Epithelial cell of proximal tubule (primary cell): ENCODE measurements around the gene CFAP43. TPM values are rescaled to one million over a fixed set of nuclear protein-coding genes. Genes with fewer than 3 reads are reported as not detected.
A peak's percentile ranks its signal among the peaks of the same experiment; 100 is the strongest.

ENCODE experiments used
- DNase-seq: peaks from one replicate; pipeline ENCODE4 v3.0.0-alpha.2; 2011; ENCODE audit warnings: low read depth
- H3K4me3 ChIP-seq: 2 replicates; pipeline ENCODE4 v1.5.1; 2011; ENCODE audit warnings: low read depth, mild to moderate bottlenecking, low read length
- total RNA-seq: library from RNA; depleted of rRNA; stranded (reverse); fragments of >200 nt; gene quantifications from 2 replicates; pipeline ENCODE4 v1.2.3, GENCODE V29; 2015
- TF ChIP-seq, protein P1 (sequence below): conservative IDR thresholded peaks from 2 replicates; pipeline ENCODE4 v1.5.1; 2012; ENCODE audit warnings: low read depth, mild to moderate bottlenecking, low read length

The CFAP43 gene, protein sequence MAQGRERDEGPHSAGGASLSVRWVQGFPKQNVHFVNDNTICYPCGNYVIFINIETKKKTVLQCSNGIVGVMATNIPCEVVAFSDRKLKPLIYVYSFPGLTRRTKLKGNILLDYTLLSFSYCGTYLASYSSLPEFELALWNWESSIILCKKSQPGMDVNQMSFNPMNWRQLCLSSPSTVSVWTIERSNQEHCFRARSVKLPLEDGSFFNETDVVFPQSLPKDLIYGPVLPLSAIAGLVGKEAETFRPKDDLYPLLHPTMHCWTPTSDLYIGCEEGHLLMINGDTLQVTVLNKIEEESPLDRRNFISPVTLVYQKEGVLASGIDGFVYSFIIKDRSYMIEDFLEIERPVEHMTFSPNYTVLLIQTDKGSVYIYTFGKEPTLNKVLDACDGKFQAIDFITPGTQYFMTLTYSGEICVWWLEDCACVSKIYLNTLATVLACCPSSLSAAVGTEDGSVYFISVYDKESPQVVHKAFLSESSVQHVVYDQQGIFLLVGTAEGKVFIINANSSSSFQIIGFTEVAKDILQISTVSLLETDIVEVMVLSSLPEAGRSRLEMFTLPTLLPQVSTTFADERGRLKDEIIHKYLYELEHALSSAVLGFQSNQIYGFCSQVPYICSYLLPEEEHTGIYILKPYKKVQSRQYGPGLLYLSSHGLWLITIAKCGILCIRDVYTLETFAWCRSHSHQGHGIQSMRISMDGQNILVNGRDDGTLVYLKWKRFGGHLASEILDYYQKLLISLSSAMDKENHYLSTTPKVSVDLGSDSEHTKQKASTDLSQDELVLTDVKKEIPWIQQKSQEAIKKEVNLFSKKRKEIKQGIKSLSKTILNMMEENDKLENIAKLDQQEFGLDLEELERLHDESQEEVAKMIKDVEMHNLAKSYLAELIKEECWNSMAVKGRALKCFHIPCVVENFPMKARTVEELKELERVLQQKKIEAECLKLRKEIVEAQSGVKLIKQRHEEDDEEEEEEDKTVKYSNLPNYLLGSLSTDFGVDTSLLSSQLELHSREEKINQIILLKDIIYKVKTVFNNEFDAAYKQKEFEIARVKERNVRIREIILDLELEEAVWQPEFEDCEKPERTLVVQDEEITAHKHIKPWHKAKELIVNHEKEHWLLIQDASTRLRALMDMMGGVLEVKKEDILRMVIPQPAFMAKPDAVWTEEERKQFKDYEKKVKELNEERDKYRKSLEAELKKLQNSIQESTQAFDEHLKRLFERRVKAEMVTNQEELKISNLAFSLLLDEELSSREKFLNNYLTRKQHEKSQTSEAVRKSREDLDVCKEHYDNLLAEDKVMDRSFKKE (N-terminal part only)
- 0.14 and 0.46 TPM in 2 replicates for total RNA-seq

DNA sequence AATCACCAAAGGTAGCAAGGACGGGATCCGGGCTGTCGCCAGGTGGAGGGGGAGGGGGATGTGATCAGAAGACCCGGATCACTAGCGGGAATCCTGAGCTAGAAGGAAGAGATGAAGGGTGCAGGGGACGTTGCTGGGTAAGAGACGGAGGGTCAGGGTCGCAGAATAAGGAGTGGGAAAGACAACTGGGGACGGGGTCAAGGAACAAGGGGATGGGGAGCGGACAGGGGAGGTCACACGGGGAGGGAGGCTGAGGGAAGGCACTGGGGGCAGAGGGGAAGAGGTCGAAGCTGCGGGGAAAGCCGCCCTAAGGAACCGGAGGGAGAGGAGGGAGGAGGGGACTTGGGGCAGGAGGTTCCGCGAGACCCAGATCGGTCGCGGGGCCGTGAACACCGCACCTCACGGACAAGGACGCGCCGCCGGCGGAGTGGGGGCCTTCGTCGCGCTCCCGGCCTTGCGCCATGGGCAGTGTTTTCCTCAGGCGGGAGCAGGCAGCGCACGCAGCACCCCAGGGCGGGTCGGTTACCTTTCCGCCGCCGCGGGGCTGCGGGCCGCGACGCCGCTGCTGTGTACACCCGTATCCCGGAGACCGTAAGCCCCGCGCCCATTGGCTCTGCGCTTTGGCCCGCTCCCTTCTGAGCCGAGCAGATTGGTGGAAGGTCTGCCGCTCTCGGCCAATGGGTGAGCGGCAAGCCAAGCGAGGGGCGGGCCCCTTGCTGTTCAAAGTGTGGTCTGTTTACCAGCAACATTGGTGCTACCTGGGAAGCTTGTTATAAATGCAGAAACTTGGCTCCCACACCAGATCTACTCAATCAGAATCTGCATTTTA, at the start of gene CFAP43:
Gene CFAP43, minus strand, starts transcription at position 581 of the 829 bp plus-strand sequence. Its CDS starts 118 bp downstream, at position 463.
- H3K4me3 ChIP-seq: peak within 1 kb of the TSS; percentile 86
- TF ChIP-seq, protein P1, sequence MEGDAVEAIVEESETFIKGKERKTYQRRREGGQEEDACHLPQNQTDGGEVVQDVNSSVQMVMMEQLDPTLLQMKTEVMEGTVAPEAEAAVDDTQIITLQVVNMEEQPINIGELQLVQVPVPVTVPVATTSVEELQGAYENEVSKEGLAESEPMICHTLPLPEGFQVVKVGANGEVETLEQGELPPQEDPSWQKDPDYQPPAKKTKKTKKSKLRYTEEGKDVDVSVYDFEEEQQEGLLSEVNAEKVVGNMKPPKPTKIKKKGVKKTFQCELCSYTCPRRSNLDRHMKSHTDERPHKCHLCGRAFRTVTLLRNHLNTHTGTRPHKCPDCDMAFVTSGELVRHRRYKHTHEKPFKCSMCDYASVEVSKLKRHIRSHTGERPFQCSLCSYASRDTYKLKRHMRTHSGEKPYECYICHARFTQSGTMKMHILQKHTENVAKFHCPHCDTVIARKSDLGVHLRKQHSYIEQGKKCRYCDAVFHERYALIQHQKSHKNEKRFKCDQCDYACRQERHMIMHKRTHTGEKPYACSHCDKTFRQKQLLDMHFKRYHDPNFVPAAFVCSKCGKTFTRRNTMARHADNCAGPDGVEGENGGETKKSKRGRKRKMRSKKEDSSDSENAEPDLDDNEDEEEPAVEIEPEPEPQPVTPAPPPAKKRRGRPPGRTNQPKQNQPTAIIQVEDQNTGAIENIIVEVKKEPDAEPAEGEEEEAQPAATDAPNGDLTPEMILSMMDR: no peak
- DNase-seq: peak; percentile 42

DNA sequence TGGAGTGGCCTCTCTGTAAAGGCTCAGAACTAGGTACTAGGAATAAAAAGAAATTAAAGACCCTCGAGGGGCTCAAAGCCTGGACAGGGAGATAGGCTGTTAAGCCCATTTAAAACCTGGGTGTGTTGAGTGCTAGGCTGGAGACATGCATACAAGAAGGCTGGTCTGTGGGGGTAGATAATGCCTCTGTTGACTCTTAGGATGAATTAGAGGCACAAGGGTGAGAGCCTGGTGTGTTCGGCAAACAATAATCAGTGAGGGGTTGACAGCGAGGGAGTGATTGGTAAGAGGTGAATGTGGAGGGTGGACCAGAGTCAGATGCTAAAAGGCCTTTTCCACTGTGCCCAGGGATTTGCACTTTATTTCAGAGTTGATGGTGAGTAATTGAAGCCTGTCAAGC, 49.5 kb upstream of the CFAP43 start:
- TF ChIP-seq, protein P1: no peak
- DNase-seq: no peak
- H3K4me3 ChIP-seq: no peak overlapping the region

DNA sequence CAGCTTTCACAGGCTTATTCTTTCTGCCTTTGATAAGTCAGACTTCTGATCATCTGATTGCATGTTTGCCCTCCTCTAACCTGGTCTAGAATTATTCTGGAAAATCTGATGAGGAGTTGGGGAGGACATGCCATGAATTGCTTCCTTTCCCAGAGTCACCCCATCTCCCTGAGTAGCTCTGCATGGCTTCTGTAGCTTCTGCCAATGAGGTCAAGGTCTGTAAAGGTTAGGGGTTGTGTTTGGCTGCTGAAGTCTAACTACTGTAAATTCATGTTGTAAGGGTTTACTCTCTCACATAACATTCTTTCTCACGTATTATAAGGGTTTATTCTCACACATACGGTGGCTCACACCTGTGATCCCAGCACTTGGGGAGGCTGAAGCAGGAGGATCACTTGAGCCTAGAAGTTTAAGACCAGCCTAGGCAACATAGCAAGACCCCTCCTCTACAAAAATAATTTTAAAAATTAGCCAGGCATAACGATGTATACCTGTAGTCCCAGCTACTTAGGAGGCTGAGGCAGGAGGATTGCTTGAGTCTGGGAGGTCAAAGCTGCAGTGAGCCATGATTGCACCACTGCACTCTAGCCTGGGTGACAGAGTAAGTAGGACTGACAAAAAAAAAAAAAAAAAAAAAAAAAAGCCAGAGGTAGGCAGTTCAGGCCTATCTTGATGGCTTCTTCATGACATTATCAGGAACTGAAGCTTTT, 47.5 kb upstream of the CFAP43 start:
- no peak for DNase-seq
- no peak overlapping the region for H3K4me3 ChIP-seq
- TF ChIP-seq, protein P1: no peak

DNA sequence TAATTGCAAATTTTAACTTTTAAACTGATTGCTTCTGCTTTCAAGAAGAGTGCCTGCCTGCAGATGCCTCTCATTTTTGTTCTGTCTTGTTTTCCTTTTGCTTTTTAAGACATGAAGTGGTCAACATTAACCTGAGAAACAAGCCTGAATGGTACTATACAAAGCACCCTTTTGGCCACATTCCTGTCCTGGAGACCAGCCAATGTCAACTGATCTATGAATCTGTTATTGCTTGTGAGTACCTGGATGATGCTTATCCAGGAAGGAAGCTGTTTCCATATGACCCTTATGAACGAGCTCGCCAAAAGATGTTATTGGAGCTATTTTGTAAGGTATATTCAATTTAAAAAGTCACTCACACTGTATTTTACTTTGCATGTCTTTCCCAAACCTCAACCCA, 45.6 kb upstream of the CFAP43 start:
- TF ChIP-seq, protein P1: no peak
- H3K4me3 ChIP-seq: no peak overlapping the region
- DNase-seq: no peak

DNA sequence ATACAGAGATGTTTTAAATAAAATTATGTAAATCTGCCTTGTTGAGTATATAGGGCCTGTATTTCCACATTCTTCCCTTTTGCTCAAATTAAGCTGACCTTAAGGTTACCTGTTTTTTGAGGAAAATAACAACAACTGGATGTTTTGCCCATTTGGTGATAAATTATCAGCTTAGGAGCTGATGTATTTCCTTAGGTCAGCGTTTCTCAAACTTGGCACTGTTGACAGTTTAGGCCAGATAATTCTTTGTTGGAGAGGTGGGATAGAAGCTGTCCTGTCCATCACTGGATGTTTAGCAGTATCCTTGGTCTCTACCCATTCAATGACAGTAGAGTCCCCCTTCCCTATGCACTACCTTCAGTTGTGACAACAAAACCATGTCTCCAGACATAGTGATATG, 44.0 kb upstream of the CFAP43 start:
- TF ChIP-seq, protein P1: no peak
- no peak for DNase-seq
- no peak overlapping the region for H3K4me3 ChIP-seq
